HUES48 (cell line): ENCODE data around the gene PML.

ENCODE experiments used
- H3K27ac ChIP-seq: one replicate; pipeline ENCODE4 v1.7.0; 2013; ENCODE audit warnings: low read depth, low read length, inconsistent platforms
- H3K27me3 ChIP-seq: 2 replicates; pipeline ENCODE4 v1.6.1; 2013; ENCODE audit warnings: mild to moderate bottlenecking, low read length; ENCODE audit not compliant: control insufficient read depth, insufficient read depth
- H3K36me3 ChIP-seq: 2 replicates; pipeline ENCODE4 v1.6.1; 2013; ENCODE audit warnings: low read length; ENCODE audit not compliant: control insufficient read depth, insufficient read depth
- H3K4me1 ChIP-seq: 2 replicates; pipeline ENCODE4 v1.6.1; 2013; ENCODE audit warnings: mild to moderate bottlenecking, low read length; ENCODE audit not compliant: control insufficient read depth, insufficient read depth
- H3K4me3 ChIP-seq: 2 replicates; pipeline ENCODE4 v1.5.1; 2013; ENCODE audit warnings: mild to moderate bottlenecking, low read depth, low read length
- H3K9ac ChIP-seq: 2 replicates; pipeline ENCODE4 v1.6.1; 2013; ENCODE audit warnings: mild to moderate bottlenecking, low read depth, low read length, moderate library complexity
- H3K9me3 ChIP-seq: 2 replicates; pipeline ENCODE4 v1.6.1; 2013; ENCODE audit warnings: low read length; ENCODE audit not compliant: control insufficient read depth, insufficient read depth

The PML gene

DNA sequence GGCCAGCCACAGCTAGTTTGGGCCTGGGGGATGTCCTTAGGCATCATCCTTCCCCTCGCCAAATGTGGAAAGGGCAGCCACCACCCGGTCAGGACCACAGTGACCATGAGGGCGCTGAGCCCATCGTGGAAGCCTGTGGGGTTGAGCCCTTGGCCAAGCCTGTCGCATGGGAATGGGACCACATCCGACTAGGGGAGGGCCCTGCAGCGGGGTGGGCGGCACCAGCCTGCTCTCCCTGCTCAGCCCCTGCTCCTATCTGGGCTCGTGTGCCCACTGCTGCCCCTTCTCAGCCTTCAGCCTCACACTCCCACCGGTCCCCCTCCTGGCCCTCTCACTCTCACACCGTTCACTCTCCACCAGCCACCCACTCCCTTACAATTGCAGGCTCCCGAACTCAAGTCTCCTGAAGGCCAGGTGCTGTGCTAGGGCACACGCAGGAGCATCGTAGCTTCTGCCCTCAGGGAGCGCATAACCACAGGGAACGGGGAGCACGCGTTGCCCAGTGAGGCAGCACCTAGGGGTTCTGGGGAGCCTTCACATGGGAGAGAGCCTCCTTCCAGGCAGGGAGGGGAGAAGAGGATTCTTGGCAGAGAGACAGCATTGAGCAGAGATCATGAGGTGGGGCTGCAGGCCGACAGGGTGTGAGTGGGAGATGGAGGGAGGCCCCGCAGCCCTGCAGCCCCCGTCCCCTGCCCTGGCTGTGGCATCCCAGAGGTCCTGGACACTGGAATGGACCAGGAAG lies 42.2 kb upstream of the PML start:
- H3K9me3 ChIP-seq = no peaks in the 10 kb centered on the region
- H3K36me3 ChIP-seq = no peaks in the 10 kb centered on the region
- no peak overlapping the region for H3K27ac ChIP-seq
- no peaks in the 10 kb centered on the region for H3K27me3 ChIP-seq
- H3K4me1 ChIP-seq = peaks cover 14% of the 10 kb centered on the region
- no peak overlapping the region for H3K9ac ChIP-seq
- H3K4me3 ChIP-seq = no peak overlapping the region

DNA sequence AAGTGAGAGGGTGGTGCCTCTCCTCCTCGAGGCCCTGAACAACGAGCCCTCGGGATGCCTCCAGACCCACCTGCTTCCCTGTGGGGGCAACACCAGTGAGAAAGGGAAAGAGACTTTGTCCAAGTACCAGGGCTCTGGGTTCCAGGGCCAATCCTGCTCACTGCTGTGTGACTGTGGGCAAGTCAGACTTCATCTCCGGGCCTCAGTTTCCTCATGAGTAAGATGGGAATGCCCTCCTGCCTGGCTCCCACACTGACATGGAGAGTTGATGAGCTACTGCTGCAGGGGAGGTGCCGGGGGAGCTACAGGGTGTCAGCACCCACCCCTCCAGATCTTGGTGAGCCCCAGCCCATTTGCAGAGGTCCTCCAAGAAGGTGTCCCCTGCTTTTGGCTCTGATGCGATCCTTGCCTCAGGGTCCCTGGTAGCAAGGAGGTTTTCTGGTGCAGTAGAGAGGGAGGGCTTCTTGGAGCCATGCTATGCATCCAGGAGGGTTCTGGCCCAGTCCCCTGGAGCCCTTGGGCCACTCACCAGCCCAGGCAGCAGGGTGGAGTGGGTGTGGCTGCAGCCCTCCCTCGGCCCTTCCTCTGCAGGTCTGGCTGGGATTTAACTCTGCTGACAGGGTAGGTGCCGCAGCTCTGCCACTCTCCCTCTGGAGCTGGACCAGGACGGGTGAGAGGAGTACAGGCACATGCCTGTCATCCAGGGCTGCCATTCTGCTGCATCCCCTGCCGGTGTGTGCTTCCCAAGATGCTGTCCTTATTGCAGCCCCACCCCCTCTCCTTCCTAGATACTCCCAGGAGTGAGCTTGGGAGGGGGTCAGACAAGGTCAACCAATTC lies 41.4 kb upstream of the PML start:
- Histone ChIP-seq H3K27me3 (no peaks in the 10 kb centered on the region), H3K9me3 (no peaks in the 10 kb centered on the region), H3K36me3 (no peaks in the 10 kb centered on the region), H3K27ac (no peak overlapping the region), H3K4me3 (no peak overlapping the region), H3K9ac (no peak overlapping the region), H3K4me1 (peaks cover 14% of the 10 kb centered on the region)

DNA sequence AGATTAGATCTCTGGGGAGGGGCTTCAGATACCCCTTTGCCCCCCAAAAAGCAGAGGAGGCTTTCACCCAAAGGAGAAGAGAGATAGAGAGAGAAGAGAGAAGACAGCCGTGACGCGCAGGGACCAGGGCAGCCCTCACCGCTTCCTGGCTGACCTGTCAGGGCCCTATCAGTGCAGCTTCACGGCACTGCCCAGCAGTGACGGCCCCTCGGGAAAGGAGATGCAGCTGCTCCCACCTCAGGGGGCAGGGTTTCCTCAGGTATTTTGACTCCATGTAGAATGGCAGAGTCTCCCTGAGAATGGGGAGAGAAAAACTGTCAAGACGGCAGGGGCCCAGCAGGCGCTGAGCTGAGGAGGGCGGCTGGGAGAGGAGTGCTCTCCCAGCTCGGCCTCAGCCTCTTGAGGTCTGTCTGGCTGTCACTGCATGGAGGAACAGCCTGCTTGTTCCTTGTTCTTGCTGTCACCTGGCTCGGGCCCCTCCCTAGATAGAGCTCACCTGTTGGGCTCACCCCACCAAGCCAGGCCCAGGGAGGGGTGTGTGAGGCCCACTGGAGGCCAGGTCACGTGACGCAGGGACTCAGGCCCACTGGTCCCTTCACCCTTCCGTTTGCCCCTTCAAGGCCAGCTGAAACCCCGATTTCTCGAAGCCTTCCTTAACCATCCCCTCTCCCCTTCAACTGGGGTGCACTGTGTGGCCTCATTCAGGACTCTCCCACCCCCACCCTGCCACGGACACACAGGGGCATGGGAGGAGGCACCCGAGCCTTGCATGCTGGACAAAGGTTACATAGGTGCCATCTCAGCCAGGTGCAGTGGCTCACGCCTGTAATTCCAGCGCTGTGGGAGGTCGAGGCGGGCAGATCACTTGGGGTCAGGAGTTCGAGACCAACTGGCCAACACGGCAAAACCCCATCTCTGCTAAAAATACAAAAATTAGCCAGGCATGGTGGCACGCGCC lies 40.0 kb upstream of the PML start:
- H3K4me1 ChIP-seq = peaks cover 14% of the 10 kb centered on the region
- H3K9ac ChIP-seq = no peak overlapping the region

DNA sequence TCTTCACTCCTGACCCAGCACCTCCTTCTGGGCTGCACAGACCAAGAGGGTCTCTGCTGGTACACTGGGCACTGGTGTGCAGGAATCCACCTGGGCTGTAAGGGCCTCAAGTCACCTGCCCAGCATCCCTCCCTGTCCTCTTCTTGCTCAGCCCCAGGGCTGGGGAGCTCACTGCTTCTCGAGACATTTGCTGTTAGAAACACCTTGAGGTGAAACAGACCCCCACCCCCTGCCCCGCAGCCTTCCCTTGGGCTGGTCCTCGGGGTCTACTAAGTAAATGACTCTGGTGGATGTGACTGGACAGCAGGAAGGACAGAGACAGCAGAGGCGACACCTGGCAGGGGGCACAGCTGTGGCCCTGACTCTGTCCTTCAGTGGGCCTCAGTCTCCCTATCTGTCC lies 39.2 kb upstream of the PML start:
- no peak overlapping the region for H3K9ac ChIP-seq
- H3K27me3 ChIP-seq = no peaks in the 10 kb centered on the region
- H3K9me3 ChIP-seq = no peaks in the 10 kb centered on the region
- no peak overlapping the region for H3K27ac ChIP-seq
- peaks cover 14% of the 10 kb centered on the region for H3K4me1 ChIP-seq
- no peak overlapping the region for H3K4me3 ChIP-seq
- no peaks in the 10 kb centered on the region for H3K36me3 ChIP-seq

More for the DNA sequence above, 40.0 kb upstream of the PML start:
- Histone ChIP-seq H3K4me3 (no peak overlapping the region), H3K9me3 (no peaks in the 10 kb centered on the region), H3K36me3 (no peaks in the 10 kb centered on the region), H3K27me3 (no peaks in the 10 kb centered on the region), H3K27ac (no peak overlapping the region)

- H3K36me3 ChIP-seq = no peaks in the 10 kb centered on the region
- H3K27me3 ChIP-seq = no peaks in the 10 kb centered on the region
- H3K4me3 ChIP-seq = no peak overlapping the region
- H3K4me1 ChIP-seq = peaks cover 10% of the 10 kb centered on the region
- H3K9me3 ChIP-seq = no peaks in the 10 kb centered on the region
- no peak overlapping the region for H3K9ac ChIP-seq
- H3K27ac ChIP-seq = no peak overlapping the region
Measured at GRCh38 chr15:73955861-73956742, 38.4 kb upstream of the PML start.

GRCh38 chr15:73956743-73957135 lies 37.8 kb upstream of the PML start:
- no peak overlapping the region for H3K4me3 ChIP-seq
- H3K27me3 ChIP-seq = no peaks in the 10 kb centered on the region
- no peak overlapping the region for H3K27ac ChIP-seq

GRCh38 chr15:73957276-73957675 lies 37.2 kb upstream of the PML start:
- no peak overlapping the region for H3K9ac ChIP-seq
- no peaks in the 10 kb centered on the region for H3K4me1 ChIP-seq
- H3K27ac ChIP-seq = no peak overlapping the region
- H3K4me3 ChIP-seq = no peak overlapping the region
- no peaks in the 10 kb centered on the region for H3K9me3 ChIP-seq
- no peaks in the 10 kb centered on the region for H3K27me3 ChIP-seq
- no peaks in the 10 kb centered on the region for H3K36me3 ChIP-seq

More at GRCh38 chr15:73956743-73957135, 37.8 kb upstream of the PML start:
- Histone ChIP-seq H3K4me1 (peaks cover 5% of the 10 kb centered on the region), H3K36me3 (no peaks in the 10 kb centered on the region), H3K9me3 (no peaks in the 10 kb centered on the region), H3K9ac (no peak overlapping the region)

GRCh38 chr15:73957785-73958184 lies 36.7 kb upstream of the PML start:
- Histone ChIP-seq H3K4me1 (no peaks in the 10 kb centered on the region), H3K4me3 (no peak overlapping the region), H3K9me3 (no peaks in the 10 kb centered on the region), H3K27me3 (no peaks in the 10 kb centered on the region), H3K27ac (no peak overlapping the region), H3K9ac (no peak overlapping the region), H3K36me3 (no peaks in the 10 kb centered on the region)

DNA sequence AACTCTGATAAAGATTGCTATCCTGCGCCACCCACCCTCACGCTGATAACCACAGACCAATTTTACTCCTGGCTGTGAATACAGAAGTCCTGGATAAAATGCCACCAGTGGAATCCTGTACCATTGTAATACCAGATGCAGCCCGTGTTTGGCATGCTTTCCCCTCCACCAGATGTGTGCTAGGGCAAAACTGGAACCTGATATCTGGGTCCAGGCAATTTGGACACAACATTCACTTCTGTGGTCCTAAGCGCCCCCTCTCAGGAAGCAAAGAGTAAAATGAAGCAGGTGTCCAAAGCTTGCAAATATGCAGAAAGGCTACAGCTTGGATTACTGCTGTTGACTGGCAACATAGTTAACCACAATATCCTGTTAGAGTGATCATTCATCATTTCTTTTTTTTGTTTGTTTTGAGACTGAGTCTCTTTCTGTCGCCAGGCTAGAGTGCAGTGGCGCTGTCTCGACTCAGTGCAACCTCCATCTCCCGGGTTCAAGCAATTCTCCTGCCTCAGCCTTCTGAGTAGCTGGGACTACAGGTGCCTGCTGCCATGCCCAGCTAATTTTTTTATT lies 35.4 kb upstream of the PML start:
- Histone ChIP-seq H3K9ac (no peak overlapping the region), H3K27me3 (no peaks in the 10 kb centered on the region), H3K27ac (no peak overlapping the region), H3K4me1 (no peaks in the 10 kb centered on the region), H3K36me3 (no peaks in the 10 kb centered on the region), H3K9me3 (no peaks in the 10 kb centered on the region), H3K4me3 (no peak overlapping the region)

DNA sequence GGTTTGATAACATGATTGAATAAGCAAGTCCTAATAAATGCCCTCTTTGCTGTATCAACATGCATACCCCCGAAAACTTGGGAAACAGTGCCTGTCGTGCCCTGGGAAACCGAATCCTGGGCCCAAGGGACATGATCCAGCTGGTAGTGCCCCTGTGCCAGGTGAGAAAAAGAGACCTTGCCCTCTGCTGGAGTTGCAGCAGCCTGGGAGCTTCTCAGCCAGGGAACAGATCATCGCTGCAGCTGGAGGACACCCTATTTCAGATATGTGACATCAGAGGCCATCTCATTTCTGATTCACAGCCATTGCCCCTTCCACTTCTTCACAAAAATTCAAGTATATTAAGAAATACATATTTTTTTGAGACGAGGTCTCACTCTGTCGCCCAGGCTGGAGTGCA lies 34.7 kb upstream of the PML start:
- no peak overlapping the region for H3K4me3 ChIP-seq
- no peaks in the 10 kb centered on the region for H3K36me3 ChIP-seq
- H3K9ac ChIP-seq = no peak overlapping the region
- H3K9me3 ChIP-seq = no peaks in the 10 kb centered on the region
- no peaks in the 10 kb centered on the region for H3K27me3 ChIP-seq
- peaks cover under 1% of the 10 kb centered on the region; the same call in 1 of the 2 replicates for H3K4me1 ChIP-seq
- H3K27ac ChIP-seq = no peak overlapping the region
